ENCODE results near the gene NBPF1.
"Not testable (repeated sequence)": the region's sequence is repeated elsewhere in the genome, so short reads cannot be mapped to it uniquely, and the experiment has no call there.

The NBPF1 gene

GRCh38 chr1:16600855-16601786 is 12.2 kb downstream of the NBPF1 start:
- not testable (repeated sequence) for H3K9me3 ChIP-seq (ENCODE audit: control insufficient read depth, low read length); H3K4me1 ChIP-seq (ENCODE audit: control insufficient read depth, insufficient read depth, low read length, poor library complexity, severe bottlenecking); H3K27ac ChIP-seq (ENCODE audit: low read depth, low read length, severe bottlenecking); H3K4me3 ChIP-seq (ENCODE audit: extremely low read depth, insufficient read depth, low read length, poor library complexity, severe bottlenecking)
- WGBS, 2 experiments (ENCODE audit: insufficient coverage in 2 of 2) = 94 to 100% methylated on average over 2 of the region's 7 CpGs
- H3K36me3 ChIP-seq (ENCODE audit: control insufficient read depth, insufficient read depth, low read length) = peaks cover 12% of the 10 kb centered on the region

DNA sequence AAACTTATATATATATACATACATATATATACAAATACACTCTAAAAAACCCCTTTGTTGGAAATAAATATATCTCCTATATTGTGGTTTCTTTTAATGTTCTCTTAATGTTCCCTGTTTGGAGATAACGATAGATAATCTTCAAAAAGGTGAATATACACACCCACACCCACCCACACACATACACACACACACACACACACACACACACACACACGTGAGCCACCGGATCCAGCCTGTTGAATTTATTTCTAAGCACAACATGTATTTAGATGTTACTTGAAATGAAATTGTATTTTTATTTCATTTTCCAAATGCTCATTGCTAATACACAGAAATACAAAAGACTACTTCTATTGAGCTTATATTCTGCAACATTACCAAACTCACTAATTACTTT is 14.0 kb downstream of the NBPF1 start:
- not testable (repeated sequence) for H3K4me3 ChIP-seq (ENCODE audit: extremely low read depth, insufficient read depth, low read length, poor library complexity, severe bottlenecking); H3K9me3 ChIP-seq (ENCODE audit: control insufficient read depth, low read length); H3K4me1 ChIP-seq (ENCODE audit: control insufficient read depth, insufficient read depth, low read length, poor library complexity, severe bottlenecking); H3K27ac ChIP-seq (ENCODE audit: low read depth, low read length, severe bottlenecking); H3K36me3 ChIP-seq (ENCODE audit: control insufficient read depth, insufficient read depth, low read length)
- no CpG with 5 or more reads among the region's 3 CpGs for WGBS, 2 experiments (ENCODE audit: insufficient coverage in 2 of 2)

DNA sequence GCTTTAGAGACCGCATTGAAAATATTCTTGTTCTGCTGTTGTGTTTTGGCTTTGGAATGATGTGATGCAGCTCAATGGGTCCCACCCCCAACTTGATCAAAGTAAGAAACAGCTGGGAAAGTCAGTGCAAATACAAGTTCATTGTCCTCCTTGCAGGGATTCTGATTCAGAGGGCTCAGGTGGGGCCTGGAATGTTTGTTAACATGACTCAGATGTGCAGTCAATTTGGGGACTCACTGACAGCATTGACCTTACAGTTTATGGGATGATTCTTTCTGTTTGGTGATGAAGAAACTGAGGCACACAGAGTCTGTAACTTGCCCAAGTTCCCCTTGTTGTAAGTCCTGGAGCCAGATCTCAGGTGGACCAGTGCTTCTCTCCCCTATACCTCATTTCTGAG is 18.1 kb downstream of the NBPF1 start:
- not testable (repeated sequence) for H3K4me1 ChIP-seq (ENCODE audit: control insufficient read depth, insufficient read depth, low read length, poor library complexity, severe bottlenecking); H3K27ac ChIP-seq (ENCODE audit: low read depth, low read length, severe bottlenecking); H3K36me3 ChIP-seq (ENCODE audit: control insufficient read depth, insufficient read depth, low read length); H3K9me3 ChIP-seq (ENCODE audit: control insufficient read depth, low read length); H3K4me3 ChIP-seq (ENCODE audit: extremely low read depth, insufficient read depth, low read length, poor library complexity, severe bottlenecking)
- no CpG with 5 or more reads among the region's 1 CpG for WGBS, 2 experiments (ENCODE audit: insufficient coverage in 2 of 2)

DNA sequence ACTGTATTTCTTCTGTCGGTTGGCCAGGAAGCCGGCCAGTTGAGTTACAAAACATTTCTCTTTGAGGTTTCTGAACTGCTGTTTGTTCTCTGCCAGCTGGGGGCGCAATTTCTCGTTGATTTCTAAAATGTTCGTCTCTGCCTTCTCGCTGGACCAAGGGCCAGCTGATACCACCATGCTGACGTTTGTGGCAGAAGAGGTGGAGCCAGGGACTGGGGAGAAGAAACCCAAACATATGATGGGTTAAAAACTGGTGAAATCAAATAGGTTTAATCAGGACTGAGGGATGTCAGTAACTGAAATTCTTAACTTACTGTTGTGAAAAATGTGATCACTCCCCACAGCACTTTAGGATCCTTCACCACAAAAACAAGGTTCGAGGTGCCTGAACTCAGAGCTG is 21.5 kb downstream of the NBPF1 start:
- no CpG with 5 or more reads among the region's 8 CpGs for WGBS, 2 experiments (ENCODE audit: insufficient coverage in 2 of 2)
- not testable (repeated sequence) for H3K9me3 ChIP-seq (ENCODE audit: control insufficient read depth, low read length); H3K36me3 ChIP-seq (ENCODE audit: control insufficient read depth, insufficient read depth, low read length); H3K4me1 ChIP-seq (ENCODE audit: control insufficient read depth, insufficient read depth, low read length, poor library complexity, severe bottlenecking); H3K4me3 ChIP-seq (ENCODE audit: extremely low read depth, insufficient read depth, low read length, poor library complexity, severe bottlenecking); H3K27ac ChIP-seq (ENCODE audit: low read depth, low read length, severe bottlenecking)

DNA sequence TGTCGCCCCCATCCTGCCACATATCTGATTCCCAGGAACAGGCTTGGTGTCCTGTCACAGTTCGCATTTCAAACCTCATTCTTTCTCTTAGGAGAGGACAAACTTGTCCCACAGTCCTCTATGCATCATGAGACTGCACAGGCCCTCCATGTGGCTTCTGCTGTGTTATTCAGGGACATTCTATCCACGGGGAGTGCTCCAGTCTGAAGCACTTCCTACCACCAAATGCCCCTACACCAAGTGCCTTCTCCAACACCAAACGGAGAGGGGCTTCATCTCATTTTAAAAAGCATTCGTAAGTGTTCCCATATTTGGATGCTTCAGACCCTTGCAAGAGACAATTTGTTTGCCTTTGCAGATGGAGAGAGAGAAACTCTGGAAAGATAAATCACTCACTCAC is 25.3 kb downstream of the NBPF1 start:
- not testable (repeated sequence) for H3K27ac ChIP-seq (ENCODE audit: low read depth, low read length, severe bottlenecking); H3K4me3 ChIP-seq (ENCODE audit: extremely low read depth, insufficient read depth, low read length, poor library complexity, severe bottlenecking); H3K9me3 ChIP-seq (ENCODE audit: control insufficient read depth, low read length); H3K4me1 ChIP-seq (ENCODE audit: control insufficient read depth, insufficient read depth, low read length, poor library complexity, severe bottlenecking); H3K36me3 ChIP-seq (ENCODE audit: control insufficient read depth, insufficient read depth, low read length)
- WGBS, 2 experiments (ENCODE audit: insufficient coverage in 2 of 2) = 76 to 95% methylated on average over 2 of the region's 5 CpGs

GRCh38 chr1:16587639-16588038 is 25.7 kb downstream of the NBPF1 start:
- H3K36me3 ChIP-seq (ENCODE audit: control insufficient read depth, insufficient read depth, low read length); H3K27ac ChIP-seq (ENCODE audit: low read depth, low read length, severe bottlenecking); H3K4me1 ChIP-seq (ENCODE audit: control insufficient read depth, insufficient read depth, low read length, poor library complexity, severe bottlenecking); H3K4me3 ChIP-seq (ENCODE audit: extremely low read depth, insufficient read depth, low read length, poor library complexity, severe bottlenecking); H3K9me3 ChIP-seq (ENCODE audit: control insufficient read depth, low read length): not testable (repeated sequence)
- 100% methylated on average over 1 to 3 of the region's 4 CpGs for WGBS, 2 experiments (ENCODE audit: insufficient coverage in 2 of 2)

- not testable (repeated sequence) for H3K36me3 ChIP-seq (ENCODE audit: control insufficient read depth, insufficient read depth, low read length); H3K4me1 ChIP-seq (ENCODE audit: control insufficient read depth, insufficient read depth, low read length, poor library complexity, severe bottlenecking); H3K9me3 ChIP-seq (ENCODE audit: control insufficient read depth, low read length); H3K27ac ChIP-seq (ENCODE audit: low read depth, low read length, severe bottlenecking); H3K4me3 ChIP-seq (ENCODE audit: extremely low read depth, insufficient read depth, low read length, poor library complexity, severe bottlenecking)
- no CpG with 5 or more reads among the region's 1 CpG for WGBS, 2 experiments (ENCODE audit: insufficient coverage in 2 of 2)
Measured at GRCh38 chr1:16565324-16565723, 48.0 kb downstream of the NBPF1 start.

GRCh38 chr1:16561035-16561434 is 52.3 kb downstream of the NBPF1 start:
- H3K36me3 ChIP-seq (ENCODE audit: control insufficient read depth, insufficient read depth, low read length); H3K27ac ChIP-seq (ENCODE audit: low read depth, low read length, severe bottlenecking); H3K4me3 ChIP-seq (ENCODE audit: extremely low read depth, insufficient read depth, low read length, poor library complexity, severe bottlenecking); H3K4me1 ChIP-seq (ENCODE audit: control insufficient read depth, insufficient read depth, low read length, poor library complexity, severe bottlenecking); H3K9me3 ChIP-seq (ENCODE audit: control insufficient read depth, low read length): not testable (repeated sequence)
- no CpG with 5 or more reads among the region's 4 CpGs for WGBS, 2 experiments (ENCODE audit: insufficient coverage in 2 of 2)

DNA sequence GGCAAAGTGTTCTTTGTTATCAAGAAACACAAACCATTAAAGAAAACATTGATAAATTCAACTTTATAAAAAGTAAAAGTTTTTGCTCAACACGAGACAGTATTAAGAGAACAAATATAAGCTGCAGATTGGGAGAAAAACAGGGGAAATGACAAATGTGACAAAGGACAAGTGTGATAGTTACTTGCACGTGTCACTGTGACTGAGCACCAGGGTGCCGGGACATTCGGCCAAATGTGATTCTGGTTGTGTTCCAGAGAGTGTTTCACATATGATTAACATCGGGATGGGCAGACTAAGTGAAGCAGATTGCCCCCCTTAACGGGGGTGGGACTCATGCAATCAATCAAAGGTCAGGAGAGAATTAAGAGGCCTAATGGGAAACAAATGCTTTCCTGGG is 52.9 kb downstream of the NBPF1 start:
- H3K4me1 ChIP-seq (ENCODE audit: control insufficient read depth, insufficient read depth, low read length, poor library complexity, severe bottlenecking); H3K27ac ChIP-seq (ENCODE audit: low read depth, low read length, severe bottlenecking); H3K4me3 ChIP-seq (ENCODE audit: extremely low read depth, insufficient read depth, low read length, poor library complexity, severe bottlenecking); H3K9me3 ChIP-seq (ENCODE audit: control insufficient read depth, low read length); H3K36me3 ChIP-seq (ENCODE audit: control insufficient read depth, insufficient read depth, low read length): not testable (repeated sequence)
- WGBS, 2 experiments (ENCODE audit: insufficient coverage in 2 of 2) = 80% methylated on average over 1 of the region's 6 CpGs; no CpG with 5 or more reads in 1 of the 2 experiments

- not testable (repeated sequence) for H3K4me3 ChIP-seq (ENCODE audit: extremely low read depth, insufficient read depth, low read length, poor library complexity, severe bottlenecking); H3K36me3 ChIP-seq (ENCODE audit: control insufficient read depth, insufficient read depth, low read length); H3K9me3 ChIP-seq (ENCODE audit: control insufficient read depth, low read length); H3K27ac ChIP-seq (ENCODE audit: low read depth, low read length, severe bottlenecking); H3K4me1 ChIP-seq (ENCODE audit: control insufficient read depth, insufficient read depth, low read length, poor library complexity, severe bottlenecking)
- WGBS, 2 experiments (ENCODE audit: insufficient coverage in 2 of 2) = no CpG with 5 or more reads among the region's 5 CpGs
Measured at GRCh38 chr1:16559688-16560087, 53.7 kb downstream of the NBPF1 start.

DNA sequence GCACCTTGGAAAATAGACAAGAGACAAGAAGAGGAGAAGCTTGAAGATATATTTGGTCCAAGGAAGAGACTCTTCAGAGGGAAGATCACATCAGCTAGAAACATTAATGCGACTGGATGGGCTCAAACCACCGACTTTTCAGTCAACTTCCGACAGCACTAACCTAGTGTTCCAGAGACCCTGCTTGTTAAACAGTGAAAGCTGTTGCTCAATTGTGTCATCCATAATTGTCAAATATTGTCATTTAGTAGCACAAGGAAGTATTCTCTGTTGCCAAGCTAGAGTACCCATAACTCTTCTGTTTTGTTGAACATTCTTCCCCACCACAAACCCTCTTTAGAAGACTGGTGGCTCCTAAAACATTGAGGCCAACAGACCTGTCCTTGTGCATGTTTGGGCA is 56.3 kb downstream of the NBPF1 start:
- H3K4me3 ChIP-seq (ENCODE audit: extremely low read depth, insufficient read depth, low read length, poor library complexity, severe bottlenecking); H3K27ac ChIP-seq (ENCODE audit: low read depth, low read length, severe bottlenecking); H3K4me1 ChIP-seq (ENCODE audit: control insufficient read depth, insufficient read depth, low read length, poor library complexity, severe bottlenecking); H3K36me3 ChIP-seq (ENCODE audit: control insufficient read depth, insufficient read depth, low read length); H3K9me3 ChIP-seq (ENCODE audit: control insufficient read depth, low read length): not testable (repeated sequence)
- whole genome bisulfite sequencing, 2 experiments (ENCODE audit: insufficient coverage in 2 of 2) = no CpG with 5 or more reads among the region's 3 CpGs
